ENCODE measurements around the gene TTC7B.

Gene TTC7B

GRCh38 chr14:90518941-90519256, 297.3 kb downstream of the TTC7B start:
- no peak overlapping the region for H3K9ac ChIP-seq (ENCODE audit: low read length)
- no peaks in the 10 kb centered on the region for H3K36me3 ChIP-seq (ENCODE audit: control insufficient read depth, insufficient read depth, low read length)
- peaks cover 48% of the 10 kb centered on the region for H3K4me1 ChIP-seq (ENCODE audit: control insufficient read depth, insufficient read depth, low read length)
- H3K4me3 ChIP-seq (ENCODE audit: low read length) = no peak overlapping the region
- H3K27me3 ChIP-seq (ENCODE audit: control insufficient read depth, insufficient read depth, low read length) = no peaks in the 10 kb centered on the region
- H3K9me3 ChIP-seq (ENCODE audit: control insufficient read depth, low read length) = no peaks in the 10 kb centered on the region

- Histone ChIP-seq H3K4me1 (ENCODE audit: control insufficient read depth, insufficient read depth, low read length) (peaks cover 53% of the 10 kb centered on the region), H3K36me3 (ENCODE audit: control insufficient read depth, insufficient read depth, low read length) (no peaks in the 10 kb centered on the region), H3K9ac (ENCODE audit: low read length) (no peak overlapping the region), H3K27me3 (ENCODE audit: control insufficient read depth, insufficient read depth, low read length) (no peaks in the 10 kb centered on the region), H3K9me3 (ENCODE audit: control insufficient read depth, low read length) (no peaks in the 10 kb centered on the region), H3K4me3 (ENCODE audit: low read length) (no peak overlapping the region)
Measured at GRCh38 chr14:90518069-90518940, 297.9 kb downstream of the TTC7B start.

- Histone ChIP-seq H3K9me3 (ENCODE audit: control insufficient read depth, low read length) (no peaks in the 10 kb centered on the region), H3K36me3 (ENCODE audit: control insufficient read depth, insufficient read depth, low read length) (no peaks in the 10 kb centered on the region), H3K9ac (ENCODE audit: low read length) (no peak overlapping the region), H3K4me1 (ENCODE audit: control insufficient read depth, insufficient read depth, low read length) (peaks cover 59% of the 10 kb centered on the region), H3K4me3 (ENCODE audit: low read length) (no peak overlapping the region), H3K27me3 (ENCODE audit: control insufficient read depth, insufficient read depth, low read length) (no peaks in the 10 kb centered on the region)
Measured at GRCh38 chr14:90517076-90517841, 299.0 kb downstream of the TTC7B start.

- peaks cover 79% of the 10 kb centered on the region for H3K4me1 ChIP-seq (ENCODE audit: control insufficient read depth, insufficient read depth, low read length)
- no peak overlapping the region for H3K4me3 ChIP-seq (ENCODE audit: low read length)
- H3K9me3 ChIP-seq (ENCODE audit: control insufficient read depth, low read length) = no peaks in the 10 kb centered on the region
- H3K27me3 ChIP-seq (ENCODE audit: control insufficient read depth, insufficient read depth, low read length) = no peaks in the 10 kb centered on the region
- no peaks in the 10 kb centered on the region for H3K36me3 ChIP-seq (ENCODE audit: control insufficient read depth, insufficient read depth, low read length)
- H3K9ac ChIP-seq (ENCODE audit: low read length) = no peak overlapping the region
Measured at GRCh38 chr14:90514566-90514965, 301.7 kb downstream of the TTC7B start.

GRCh38 chr14:90514015-90514398, 302.2 kb downstream of the TTC7B start:
- no peak overlapping the region for H3K4me3 ChIP-seq (ENCODE audit: low read length)
- H3K9ac ChIP-seq (ENCODE audit: low read length) = peak overlapping the region; percentile 11
- no peaks in the 10 kb centered on the region for H3K27me3 ChIP-seq (ENCODE audit: control insufficient read depth, insufficient read depth, low read length)
- H3K36me3 ChIP-seq (ENCODE audit: control insufficient read depth, insufficient read depth, low read length) = no peaks in the 10 kb centered on the region
- no peaks in the 10 kb centered on the region for H3K9me3 ChIP-seq (ENCODE audit: control insufficient read depth, low read length)
- H3K4me1 ChIP-seq (ENCODE audit: control insufficient read depth, insufficient read depth, low read length) = peaks cover 79% of the 10 kb centered on the region

DNA sequence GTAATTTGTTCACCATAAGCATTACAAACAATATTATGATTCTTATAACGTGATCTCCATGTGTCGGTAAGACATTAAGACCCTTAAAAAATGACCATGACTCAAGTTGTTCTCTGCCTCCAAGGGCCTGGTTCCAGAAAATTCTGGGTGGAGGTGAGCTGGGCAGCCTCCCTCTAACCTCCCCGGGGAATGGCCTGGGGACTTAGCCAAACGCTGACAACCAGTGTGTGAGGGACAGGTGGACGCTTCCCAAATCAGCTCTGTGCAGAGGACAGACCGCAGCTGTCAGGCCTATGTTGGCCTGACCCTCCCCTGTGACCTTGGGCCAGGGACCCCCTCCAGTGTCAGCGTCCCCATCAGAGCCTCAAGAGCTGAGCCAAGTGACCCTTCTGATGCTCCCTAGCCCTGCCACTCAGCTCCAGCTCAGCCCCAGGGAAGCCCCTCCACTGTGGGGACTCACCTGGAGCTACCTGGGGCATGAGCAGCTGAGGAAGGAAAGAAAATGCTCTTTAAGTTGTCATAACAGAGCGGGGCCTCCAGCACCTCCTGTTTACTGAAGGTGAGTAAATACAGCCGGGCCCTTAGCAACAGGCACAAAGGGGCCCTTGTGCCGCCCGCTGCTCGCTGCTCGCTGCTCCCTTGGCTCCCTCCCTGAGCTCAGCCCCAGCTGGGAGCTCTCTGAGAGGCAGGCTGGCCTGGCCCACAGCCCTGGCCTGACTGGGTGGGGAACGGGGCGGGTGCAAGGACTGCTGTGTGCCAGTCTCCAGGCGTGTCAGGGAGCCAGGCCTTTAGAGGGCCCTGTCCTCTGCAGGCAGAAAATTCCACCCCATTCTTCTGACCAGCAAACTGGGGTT, 302.8 kb downstream of the TTC7B start:
- H3K36me3 ChIP-seq (ENCODE audit: control insufficient read depth, insufficient read depth, low read length) = no peaks in the 10 kb centered on the region
- no peaks in the 10 kb centered on the region for H3K9me3 ChIP-seq (ENCODE audit: control insufficient read depth, low read length)
- peaks cover 79% of the 10 kb centered on the region for H3K4me1 ChIP-seq (ENCODE audit: control insufficient read depth, insufficient read depth, low read length)
- peak overlapping the region; percentile 37 for H3K9ac ChIP-seq (ENCODE audit: low read length)
- H3K27me3 ChIP-seq (ENCODE audit: control insufficient read depth, insufficient read depth, low read length) = no peaks in the 10 kb centered on the region
- no peak overlapping the region for H3K4me3 ChIP-seq (ENCODE audit: low read length)

DNA sequence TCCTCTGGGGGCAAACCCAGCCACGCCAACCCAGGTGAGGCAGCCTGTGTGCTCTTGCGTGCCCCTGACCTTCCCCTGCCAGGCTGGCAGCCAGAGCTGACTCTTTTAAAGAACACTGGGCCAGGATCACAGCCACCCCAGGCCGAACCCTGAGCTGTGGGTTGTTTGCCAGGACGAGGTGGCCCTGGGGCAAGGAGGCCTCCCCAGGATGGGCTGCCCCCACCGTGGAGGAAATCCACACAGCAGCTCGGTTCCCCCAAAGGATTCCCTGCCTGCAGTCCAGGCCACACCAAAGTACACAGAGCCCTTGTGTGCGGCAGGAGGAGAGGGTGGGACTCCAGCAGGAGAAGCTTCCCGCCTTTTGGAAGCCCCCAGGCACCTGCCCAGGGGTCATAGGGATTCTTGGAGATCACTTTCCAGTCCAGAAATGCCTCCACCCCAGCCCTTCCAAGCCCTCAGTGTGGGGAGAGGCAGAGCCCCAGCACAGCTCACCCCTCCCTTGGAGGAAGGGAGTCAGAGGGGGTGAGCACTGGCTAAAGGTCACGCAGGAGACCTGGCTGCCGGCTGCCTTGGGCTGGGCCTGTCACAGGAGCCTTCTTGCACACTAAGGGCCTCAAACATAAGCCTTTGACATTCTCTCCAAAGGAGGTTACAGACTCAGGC, 303.8 kb downstream of the TTC7B start:
- Histone ChIP-seq H3K9ac (ENCODE audit: low read length) (peak overlapping the region; percentile 37), H3K4me3 (ENCODE audit: low read length) (no peak overlapping the region), H3K36me3 (ENCODE audit: control insufficient read depth, insufficient read depth, low read length) (no peaks in the 10 kb centered on the region), H3K4me1 (ENCODE audit: control insufficient read depth, insufficient read depth, low read length) (peaks cover 70% of the 10 kb centered on the region), H3K27me3 (ENCODE audit: control insufficient read depth, insufficient read depth, low read length) (no peaks in the 10 kb centered on the region), H3K9me3 (ENCODE audit: control insufficient read depth, low read length) (no peaks in the 10 kb centered on the region)

DNA sequence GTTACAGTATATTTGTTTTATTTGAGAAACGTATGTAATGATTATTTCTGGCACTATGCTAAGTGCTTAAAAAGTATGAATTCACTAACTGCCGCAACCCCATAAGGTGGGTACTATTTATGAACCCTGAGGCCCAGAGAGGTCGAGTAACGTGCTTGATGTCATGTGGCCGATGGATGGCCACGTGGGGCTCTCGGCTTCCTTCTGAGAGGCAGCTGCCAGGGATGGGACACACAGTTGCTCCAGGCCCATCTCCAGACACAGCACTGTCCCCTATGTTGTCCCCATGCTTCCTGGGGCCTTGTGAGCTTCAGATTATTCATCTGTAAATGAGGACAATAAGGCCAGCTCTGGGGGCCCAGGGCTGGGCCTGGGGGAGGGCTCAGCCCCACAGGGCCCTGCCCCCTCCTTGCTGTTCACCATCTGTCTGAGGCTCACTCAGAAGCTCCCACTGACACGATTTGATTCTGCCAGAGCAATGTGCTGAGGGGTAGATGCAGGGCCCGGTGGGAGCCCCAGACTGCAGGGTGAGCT, 304.4 kb downstream of the TTC7B start:
- H3K9ac ChIP-seq (ENCODE audit: low read length) = peak overlapping the region; percentile 37
- no peaks in the 10 kb centered on the region for H3K9me3 ChIP-seq (ENCODE audit: control insufficient read depth, low read length)
- no peaks in the 10 kb centered on the region for H3K27me3 ChIP-seq (ENCODE audit: control insufficient read depth, insufficient read depth, low read length)
- peaks cover 64% of the 10 kb centered on the region for H3K4me1 ChIP-seq (ENCODE audit: control insufficient read depth, insufficient read depth, low read length)
- no peaks in the 10 kb centered on the region for H3K36me3 ChIP-seq (ENCODE audit: control insufficient read depth, insufficient read depth, low read length)
- no peak overlapping the region for H3K4me3 ChIP-seq (ENCODE audit: low read length)

GRCh38 chr14:90511252-90511651, 305.0 kb downstream of the TTC7B start:
- Histone ChIP-seq H3K4me3 (ENCODE audit: low read length) (no peak overlapping the region), H3K4me1 (ENCODE audit: control insufficient read depth, insufficient read depth, low read length) (peaks cover 58% of the 10 kb centered on the region), H3K9me3 (ENCODE audit: control insufficient read depth, low read length) (no peaks in the 10 kb centered on the region), H3K27me3 (ENCODE audit: control insufficient read depth, insufficient read depth, low read length) (no peaks in the 10 kb centered on the region), H3K9ac (ENCODE audit: low read length) (no peak overlapping the region), H3K36me3 (ENCODE audit: control insufficient read depth, insufficient read depth, low read length) (no peaks in the 10 kb centered on the region)

DNA sequence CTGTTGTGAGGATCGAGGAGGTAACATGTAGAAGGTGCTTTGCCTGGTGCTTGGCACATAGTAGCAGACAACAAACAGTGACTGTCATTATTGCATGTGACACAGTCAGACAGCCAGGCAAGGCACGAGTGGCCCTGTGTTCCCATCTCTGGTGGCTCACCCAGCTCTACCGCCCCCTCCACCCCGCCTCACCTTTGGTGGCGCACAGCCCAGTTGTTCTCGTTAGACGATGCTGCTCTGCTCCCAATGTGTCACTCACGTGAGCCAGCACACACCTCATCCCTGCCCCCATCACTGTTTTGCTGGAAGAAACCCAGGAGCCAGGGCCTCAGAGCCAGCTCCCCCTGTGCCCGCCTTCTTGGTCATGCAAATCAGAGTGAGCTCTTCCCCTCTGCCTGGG, 306.1 kb downstream of the TTC7B start:
- H3K27me3 ChIP-seq (ENCODE audit: control insufficient read depth, insufficient read depth, low read length) = no peaks in the 10 kb centered on the region
- no peak overlapping the region for H3K4me3 ChIP-seq (ENCODE audit: low read length)
- H3K4me1 ChIP-seq (ENCODE audit: control insufficient read depth, insufficient read depth, low read length) = peaks cover 50% of the 10 kb centered on the region
- no peaks in the 10 kb centered on the region for H3K36me3 ChIP-seq (ENCODE audit: control insufficient read depth, insufficient read depth, low read length)
- H3K9ac ChIP-seq (ENCODE audit: low read length) = no peak overlapping the region
- no peaks in the 10 kb centered on the region for H3K9me3 ChIP-seq (ENCODE audit: control insufficient read depth, low read length)

- H3K36me3 ChIP-seq (ENCODE audit: control insufficient read depth, insufficient read depth, low read length) = no peaks in the 10 kb centered on the region
- H3K9ac ChIP-seq (ENCODE audit: low read length) = no peak overlapping the region
- no peaks in the 10 kb centered on the region for H3K9me3 ChIP-seq (ENCODE audit: control insufficient read depth, low read length)
- peaks cover 49% of the 10 kb centered on the region for H3K4me1 ChIP-seq (ENCODE audit: control insufficient read depth, insufficient read depth, low read length)
- no peak overlapping the region for H3K4me3 ChIP-seq (ENCODE audit: low read length)
- H3K27me3 ChIP-seq (ENCODE audit: control insufficient read depth, insufficient read depth, low read length) = no peaks in the 10 kb centered on the region
Measured at GRCh38 chr14:90509403-90509802, 306.8 kb downstream of the TTC7B start.

All from mucosa of stomach (tissue), 1 donor.